K562 (cell line): ENCODE data around the gene LIF. TPM values are rescaled to one million over a fixed set of nuclear protein-coding genes. Genes with fewer than 3 reads are reported as not detected.

Experiments used
- ATAC-seq: fragments of 200-7000 bp; cut with Tn5 transposase; 3 replicates; pipeline ENCODE4 v1.9.1; 2020; ENCODE audit warnings: moderate library complexity
- BruUV-seq: library from RNA; stranded (reverse); fragments of 400-500 nt; replicated peaks from 2 replicates; lab custom pipeline; 2021; lab: Mats Ljungman, UMichigan
- CTCF ChIA-PET: fragments of 300-600 bp; formaldehyde crosslinking; extraction: SDS; loops from one replicate; lab custom pipeline; 2021; ENCODE audit warnings: low intra/inter-chr PET ratio; lab: Yijun Ruan, JAX
- POLR2A ChIA-PET: fragments of 300-600, 350-650 bp; sonication (Branson Sonifier 250); formaldehyde crosslinking; extraction: SDS; loops from one replicate; lab custom pipeline; 2021; ENCODE audit warnings: antibody characterized with exemption, inconsistent platforms; lab: Yijun Ruan, JAX
- DNase-seq, 4 experiments: peaks; one replicate each; pipeline versions ENCODE4 v3.0.0 to v3.0.0-alpha.2; 2011 to 2018; ENCODE audit warnings: low spot score in 3 of 4, mixed read lengths in 3 of 4; ENCODE audit errors: extremely low read depth in 1 of 4
- FAIRE-seq: peaks from 2 replicates; lab custom pipeline; 2011; peaks lifted over from hg19 to GRCh38; lab: Jason Lieb, UNC
- H2AFZ ChIP-seq: 2 replicates; pipeline ENCODE4 v1.6.0; 2011; ENCODE audit warnings: low read depth, low read length, control low read depth, inconsistent platforms
- H3K27ac ChIP-seq: fragments of 200-600 bp; 3 replicates; pipeline ENCODE4 v1.8.0; 2011; ENCODE audit warnings: low read depth, mild to moderate bottlenecking, control low read depth, inconsistent platforms, low read length, moderate library complexity, mixed read lengths; ENCODE audit errors: extremely low read depth
- H3K27me3 ChIP-seq, 2 experiments: fragments of 300-600 bp in 1 of 2; 2 replicates in 1 of 2; 3 replicates in 1 of 2; pipeline versions ENCODE4 v1.6.0 to v1.8.0; 2011; ENCODE audit warnings: inconsistent platforms in 2 of 2, low read length in 2 of 2, mild to moderate bottlenecking in 1 of 2, mixed read lengths in 1 of 2, moderate library complexity in 1 of 2; ENCODE audit not compliant: control insufficient read depth in 2 of 2, insufficient read depth in 2 of 2
- H3K36me3 ChIP-seq: fragments of 300-600 bp; 3 replicates; pipeline ENCODE4 v1.8.0; 2011; ENCODE audit warnings: mild to moderate bottlenecking, low read length, inconsistent platforms; ENCODE audit not compliant: control insufficient read depth, insufficient read depth
- H3K4me1 ChIP-seq, 2 experiments: fragments of 200-600 bp in 1 of 2; replicated peaks in 1 of 2; 2 replicates in 1 of 2; 3 replicates in 1 of 2; pipeline versions ENCODE4 v1.5.1 to v1.8.0; 2011; ENCODE audit warnings: inconsistent platforms in 2 of 2, low read length in 2 of 2, mild to moderate bottlenecking in 1 of 2, mixed read lengths in 1 of 2, moderate library complexity in 1 of 2; ENCODE audit not compliant: control insufficient read depth in 2 of 2, insufficient read depth in 2 of 2
- H3K4me2 ChIP-seq: 2 replicates; pipeline ENCODE4 v1.6.1; 2011; ENCODE audit warnings: low read length, control low read depth, inconsistent platforms, mixed read lengths; ENCODE audit not compliant: insufficient read depth
- H3K4me3 ChIP-seq: fragments of 200-600 bp; sonication (generic), shearing (Covaris generic); 2 replicates; pipeline ENCODE4 v1.5.1; 2016; ENCODE audit warnings: control low read depth, inconsistent platforms
- H3K79me2 ChIP-seq: fragments of 200-600 bp; 3 replicates; pipeline ENCODE4 v1.8.0; 2011; ENCODE audit warnings: low read length, inconsistent platforms; ENCODE audit not compliant: control insufficient read depth, insufficient read depth
- H3K9ac ChIP-seq, 2 experiments: 2 replicates each; pipeline versions ENCODE4 v1.6.0 to v1.6.1; 2011; ENCODE audit warnings: low read depth in 2 of 2, low read length in 2 of 2, control low read depth in 1 of 2, inconsistent platforms in 1 of 2, mild to moderate bottlenecking in 1 of 2, mixed read lengths in 1 of 2; ENCODE audit not compliant: insufficient read depth in 1 of 2
- H3K9me1 ChIP-seq: one replicate; pipeline ENCODE4 v1.6.0; 2011; ENCODE audit warnings: inconsistent platforms, mild to moderate bottlenecking, low read length, moderate library complexity; ENCODE audit not compliant: control insufficient read depth, insufficient read depth
- H3K9me3 ChIP-seq: replicated peaks from 2 replicates; pipeline ENCODE4 v1.5.1; 2011; ENCODE audit warnings: low read depth, low read length, inconsistent platforms; ENCODE audit not compliant: control insufficient read depth, insufficient read depth
- H4K20me1 ChIP-seq: replicated peaks from 2 replicates; pipeline ENCODE4 v1.6.1; 2011; ENCODE audit warnings: low read length, inconsistent platforms, mixed read lengths; ENCODE audit not compliant: control insufficient read depth, insufficient read depth
- FOXM1 ChIP-seq, 2 experiments: fragments of 450-650 bp in 1 of 2; sonication (generic) in 1 of 2; formaldehyde crosslinking in 1 of 2; IDR thresholded peaks; 2 replicates each; pipeline versions ENCODE4 v1.6.1 to v1.9.0; 2017 to 2022; ENCODE audit warnings: low read depth in 2 of 2, mild to moderate bottlenecking in 2 of 2, missing genetic modification reagents in 1 of 2, moderate library complexity in 1 of 2
- NFIC ChIP-seq: fragments of 450-650 bp; IDR thresholded peaks from 2 replicates; pipeline ENCODE4 v1.6.1; 2017; ENCODE audit warnings: mild to moderate bottlenecking, inconsistent platforms
- NFXL1 ChIP-seq: fragments of 450-650 bp; formaldehyde crosslinking; IDR thresholded peaks from 2 replicates; pipeline ENCODE4 v1.4.0; 2021; ENCODE audit warnings: mild to moderate bottlenecking
- RREB1 ChIP-seq: fragments of 250-450 bp; sonication (Bioruptor Pico); IDR thresholded peaks from 2 replicates; pipeline ENCODE4 v1.4.0; 2020
- STAG1 ChIP-seq: sonication (generic); formaldehyde crosslinking; IDR thresholded peaks from 2 replicates; pipeline ENCODE4 v1.5.0; 2020; ENCODE audit warnings: missing genetic modification reagents, borderline replicate concordance
- TAF15 ChIP-seq: fragments of 200-400 bp; formaldehyde crosslinking; IDR thresholded peaks from 2 replicates; pipeline ENCODE4 v1.6.1; 2017; ENCODE audit warnings: mild to moderate bottlenecking, low read depth, low read length, moderate library complexity
- ZFP91 ChIP-seq: sonication (generic); formaldehyde crosslinking; IDR thresholded peaks from 2 replicates; pipeline ENCODE4 v1.8.0; 2022; ENCODE audit warnings: mild to moderate bottlenecking, missing genetic modification reagents
- WGBS: fragments of 100-300 bp; shearing (Covaris generic); methylation state at CpG from one replicate; pipeline ENCODE4 v1.1.6; 2016; ENCODE audit warnings: low coverage, mixed read lengths; ENCODE audit not compliant: insufficient coverage; ENCODE audit errors: missing lambda C conversion rate; 5-methylcytosine and 5-hydroxymethylcytosine counted together
- in situ Hi-C: fragments of 300-500 bp; cut with MboI; formaldehyde crosslinking; loops from 4 replicates; pipeline ENCODE4 v1.15.0; 2018; ENCODE audit warnings: inconsistent platforms, mixed read lengths
- intact Hi-C: fragments of 100-400 bp; cut with micrococcal nuclease; formaldehyde crosslinking; loops from 2 replicates; pipeline ENCODE4 v1.14.2; 2022
- polyA plus RNA-seq, 8 experiments: library from polyadenylated mRNA; depleted of rRNA in 4 of 8; stranded (reverse) in 5 of 8; unstranded in 3 of 8; fragments of >200 nt; fragmentation: Nextera tagmentation in 2 of 8; fragmentation: Illumina TruSeq in 1 of 8; extraction: Ambion mirVana in 2 of 8; extraction: Trizol in 1 of 8; gene quantifications; 2 replicates each; pipeline versions ENCODE4 v1.2.1 to v1.2.3, GENCODE V29; 2011 to 2014; ENCODE audit warnings: inconsistent platforms in 1 of 8, missing spikeins in 1 of 8
- total RNA-seq, 7 experiments: library from RNA; depleted of rRNA in 6 of 7; stranded (reverse); fragments of >200 nt in 6 of 7; fragmentation: Illumina TruSeq in 2 of 7; extraction: Trizol in 2 of 7; gene quantifications; 2 replicates each; pipeline versions ENCODE4 v1.2.1 to v1.2.3, GENCODE V29; 2011 to 2021; ENCODE audit warnings: low replicate concordance in 1 of 7

Gene LIF
- total and polyA plus RNA-seq, 9 of the 15 experiments (the other 6 are each of a cell fraction or from before 2014, with no cell fraction given): 0.05 to 0.39 (median 0.18) TPM; not detected in 3

GRCh38 chr22:30251711-30252110 lies 5.2 kb upstream of the LIF start:
- no peak overlapping the region for H3K9ac ChIP-seq
- DNase-seq: no peak
- H3K9me3 ChIP-seq: no peaks in the 10 kb centered on the region
- ChIA-PET POLR2A (interaction anchor here (0.6 to 0.7 kb wide), 2 partner anchors 11 to 132 kb away, joined by 4 read pairs; no protein-coding TSS in a partner anchor), CTCF (interaction anchor here (0.8 to 0.9 kb wide), 2 partner anchors 34 to 143 kb away, joined by 3 to 4 read pairs; no protein-coding TSS in a partner anchor)
- in situ Hi-C loops (no loop called here), intact Hi-C loops (no loop called here)
- no peaks in the 10 kb centered on the region for H3K36me3 ChIP-seq
- no peak overlapping the region for H3K27ac ChIP-seq
- no peak for TF ChIP-seq FOXM1 (IDR thresholded peaks at IDR 0.05; ENCODE audit: low read depth)
- no peak for TF ChIP-seq FOXM1 (CRISPR knock-in tag; IDR thresholded peaks at IDR 0.05; ENCODE audit: low read depth)
- no peak for TF ChIP-seq RREB1 (CRISPR knock-in tag)
- TF ChIP-seq TAF15: no peak
- TF ChIP-seq NFXL1: no peak
- peak; percentile 61 for TF ChIP-seq NFIC
- TF ChIP-seq ZFP91 (CRISPR knock-in tag): no peak
- no peak for TF ChIP-seq STAG1 (CRISPR knock-in tag)
- no peak overlapping the region for H3K4me3 ChIP-seq
- peaks cover 0 to 36% of the 10 kb centered on the region in 2 experiments; a peak in 2 of 5 replicates for H3K4me1 ChIP-seq
- H3K4me2 ChIP-seq: no peak overlapping the region
- FAIRE-seq: no peak
- ATAC-seq: no peak
- H3K27me3 ChIP-seq: peaks cover 0 to 15% of the 10 kb centered on the region in 2 experiments; a peak in 2 of 5 replicates
- no peaks in the 10 kb centered on the region for H3K79me2 ChIP-seq
- H2AFZ ChIP-seq: no peak overlapping the region
- BruUV-seq: no TSS peak
- H4K20me1 ChIP-seq: no peaks in the 10 kb centered on the region
- 26% methylated on average over 10 of the region's 10 CpGs for WGBS
- H3K9me1 ChIP-seq: no peaks in the 10 kb centered on the region
